IMR-90 (cell line): ENCODE results near the gene SAT2.

Source experiments
- BHLHE40 ChIP-seq: fragments of 150-350 bp; IDR thresholded peaks from 2 replicates; pipeline ENCODE4 v1.6.1; 2016; ENCODE audit warnings: mild to moderate bottlenecking, low read depth, low read length
- CEBPB ChIP-seq: IDR thresholded peaks from 2 replicates; pipeline ENCODE4 v1.6.1; 2012; ENCODE audit warnings: low read depth, low read length, improper control_type of control experiment
- POLR2A ChIP-seq: IDR thresholded peaks from 2 replicates; pipeline ENCODE4 v1.6.1; 2012; ENCODE audit warnings: mild to moderate bottlenecking, low read depth, low read length
- RAD21 ChIP-seq: IDR thresholded peaks from 2 replicates; pipeline ENCODE4 v1.6.1; 2012; ENCODE audit warnings: low read length, improper control_type of control experiment
- RFX5 ChIP-seq: IDR thresholded peaks from 2 replicates; pipeline ENCODE4 v1.8.0; 2012; ENCODE audit warnings: low read depth, mild to moderate bottlenecking, low read length, moderate library complexity
- TF ChIP-seq, protein P1 (sequence below): conservative IDR thresholded peaks from 2 replicates; pipeline ENCODE4 v1.5.1; 2012; ENCODE audit warnings: mild to moderate bottlenecking, low read depth, low read length, improper control_type of control experiment
- TF ChIP-seq, protein P2 (sequence below): fragments of 150-350 bp; IDR thresholded peaks from 2 replicates; pipeline ENCODE4 v1.6.1; 2016; ENCODE audit warnings: low read depth, mild to moderate bottlenecking, low read length, moderate library complexity, borderline replicate concordance
- TF ChIP-seq, protein P3 (sequence below): fragments of 150-350 bp; IDR thresholded peaks from 2 replicates; pipeline ENCODE4 v1.6.1; 2017; ENCODE audit warnings: mild to moderate bottlenecking, antibody characterized with exemption, low read length, low read depth

DNA sequence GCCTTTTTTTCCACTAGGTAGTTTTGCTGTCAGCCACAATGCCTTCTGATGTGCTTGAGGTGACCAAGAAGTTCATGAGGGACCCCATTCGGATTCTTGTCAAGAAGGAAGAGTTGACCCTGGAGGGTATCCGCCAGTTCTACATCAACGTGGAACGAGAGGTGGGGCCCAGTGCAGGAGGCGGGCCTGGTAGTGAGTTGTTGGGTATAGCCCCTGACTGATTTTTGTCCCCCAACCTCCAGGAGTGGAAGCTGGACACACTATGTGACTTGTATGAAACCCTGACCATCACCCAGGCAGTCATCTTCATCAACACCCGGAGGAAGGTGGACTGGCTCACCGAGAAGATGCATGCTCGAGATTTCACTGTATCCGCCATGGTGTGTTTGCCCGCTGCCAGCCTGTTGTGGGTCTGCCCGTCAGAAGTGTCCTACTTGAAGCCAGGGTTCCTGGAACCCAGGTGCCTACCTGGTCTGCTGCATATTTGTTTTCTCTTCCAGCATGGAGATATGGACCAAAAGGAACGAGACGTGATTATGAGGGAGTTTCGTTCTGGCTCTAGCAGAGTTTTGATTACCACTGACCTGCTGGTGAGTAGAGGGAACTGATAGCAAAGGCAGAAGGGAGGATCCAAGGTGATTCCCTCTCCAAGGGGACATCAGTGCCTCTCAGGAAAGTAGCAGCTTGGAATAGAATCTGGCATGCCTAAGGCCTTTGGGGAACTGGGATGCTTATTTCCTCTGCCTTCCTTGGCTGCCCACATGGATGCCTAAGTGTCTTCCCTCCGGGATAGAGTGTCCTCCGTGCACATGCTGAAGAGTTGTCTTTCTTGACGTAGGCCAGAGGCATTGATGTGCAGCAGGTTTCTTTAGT lies 50.1 kb downstream of the SAT2 start:
- TF ChIP-seq, protein P1, sequence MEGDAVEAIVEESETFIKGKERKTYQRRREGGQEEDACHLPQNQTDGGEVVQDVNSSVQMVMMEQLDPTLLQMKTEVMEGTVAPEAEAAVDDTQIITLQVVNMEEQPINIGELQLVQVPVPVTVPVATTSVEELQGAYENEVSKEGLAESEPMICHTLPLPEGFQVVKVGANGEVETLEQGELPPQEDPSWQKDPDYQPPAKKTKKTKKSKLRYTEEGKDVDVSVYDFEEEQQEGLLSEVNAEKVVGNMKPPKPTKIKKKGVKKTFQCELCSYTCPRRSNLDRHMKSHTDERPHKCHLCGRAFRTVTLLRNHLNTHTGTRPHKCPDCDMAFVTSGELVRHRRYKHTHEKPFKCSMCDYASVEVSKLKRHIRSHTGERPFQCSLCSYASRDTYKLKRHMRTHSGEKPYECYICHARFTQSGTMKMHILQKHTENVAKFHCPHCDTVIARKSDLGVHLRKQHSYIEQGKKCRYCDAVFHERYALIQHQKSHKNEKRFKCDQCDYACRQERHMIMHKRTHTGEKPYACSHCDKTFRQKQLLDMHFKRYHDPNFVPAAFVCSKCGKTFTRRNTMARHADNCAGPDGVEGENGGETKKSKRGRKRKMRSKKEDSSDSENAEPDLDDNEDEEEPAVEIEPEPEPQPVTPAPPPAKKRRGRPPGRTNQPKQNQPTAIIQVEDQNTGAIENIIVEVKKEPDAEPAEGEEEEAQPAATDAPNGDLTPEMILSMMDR = no peak
- no peak for TF ChIP-seq CEBPB
- no peak for TF ChIP-seq POLR2A
- TF ChIP-seq RAD21 = no peak
- no peak for TF ChIP-seq BHLHE40
- TF ChIP-seq RFX5 = no peak
- TF ChIP-seq, protein P2, sequence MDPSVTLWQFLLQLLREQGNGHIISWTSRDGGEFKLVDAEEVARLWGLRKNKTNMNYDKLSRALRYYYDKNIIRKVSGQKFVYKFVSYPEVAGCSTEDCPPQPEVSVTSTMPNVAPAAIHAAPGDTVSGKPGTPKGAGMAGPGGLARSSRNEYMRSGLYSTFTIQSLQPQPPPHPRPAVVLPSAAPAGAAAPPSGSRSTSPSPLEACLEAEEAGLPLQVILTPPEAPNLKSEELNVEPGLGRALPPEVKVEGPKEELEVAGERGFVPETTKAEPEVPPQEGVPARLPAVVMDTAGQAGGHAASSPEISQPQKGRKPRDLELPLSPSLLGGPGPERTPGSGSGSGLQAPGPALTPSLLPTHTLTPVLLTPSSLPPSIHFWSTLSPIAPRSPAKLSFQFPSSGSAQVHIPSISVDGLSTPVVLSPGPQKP = no peak
- TF ChIP-seq, protein P3, sequence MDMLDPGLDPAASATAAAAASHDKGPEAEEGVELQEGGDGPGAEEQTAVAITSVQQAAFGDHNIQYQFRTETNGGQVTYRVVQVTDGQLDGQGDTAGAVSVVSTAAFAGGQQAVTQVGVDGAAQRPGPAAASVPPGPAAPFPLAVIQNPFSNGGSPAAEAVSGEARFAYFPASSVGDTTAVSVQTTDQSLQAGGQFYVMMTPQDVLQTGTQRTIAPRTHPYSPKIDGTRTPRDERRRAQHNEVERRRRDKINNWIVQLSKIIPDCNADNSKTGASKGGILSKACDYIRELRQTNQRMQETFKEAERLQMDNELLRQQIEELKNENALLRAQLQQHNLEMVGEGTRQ = no peak
